PFSK-1 (cell line): ENCODE results near the gene PSMB9.

Source experiments
- POLR2AphosphoS5 ChIP-seq: IDR thresholded peaks from 2 replicates; pipeline ENCODE4 v1.6.1; 2012; ENCODE audit warnings: low read depth, mild to moderate bottlenecking, control low read depth, low read length, moderate library complexity
- REST ChIP-seq, 2 experiments: IDR thresholded peaks; 2 replicates each; pipeline versions ENCODE4 v1.6.1 to v1.8.0; 2011 to 2012; ENCODE audit warnings: low read depth in 2 of 2, low read length in 2 of 2, control low read depth in 1 of 2, inconsistent platforms in 1 of 2, mild to moderate bottlenecking in 1 of 2, moderate library complexity in 1 of 2; ENCODE audit not compliant: insufficient read depth in 1 of 2
- SIN3A ChIP-seq: IDR thresholded peaks from 2 replicates; pipeline ENCODE4 v1.6.1; 2012; ENCODE audit warnings: mild to moderate bottlenecking, low read length, moderate library complexity, borderline replicate concordance; ENCODE audit not compliant: insufficient read depth
- TAF1 ChIP-seq: IDR thresholded peaks from 2 replicates; pipeline ENCODE4 v1.6.1; 2012; ENCODE audit warnings: low read length, control low read depth, borderline replicate concordance; ENCODE audit not compliant: insufficient read depth

- TF ChIP-seq TAF1 (no peak), POLR2AphosphoS5 (no peak), SIN3A (no peak), REST (IDR thresholded peaks at IDR 0.05; ENCODE audit: insufficient read depth in 1 of 2, low read depth in 2 of 2, low read length in 2 of 2) (no peak)
These were observed 11.3 kb upstream of the PSMB9 start for GRCh38 chr6:32842690-32843089.
